Right atrium auricular region (tissue), 2 donors: ENCODE measurements around the gene SEMA4D. TPM values are rescaled to one million over a fixed set of nuclear protein-coding genes. Genes with fewer than 3 reads are reported as not detected.

Experiments
- DNase-seq: peaks from one replicate; pipeline ENCODE4 v3.0.0-alpha.2; 2019; ENCODE audit warnings: low spot score
- H3K27ac ChIP-seq, 2 donors: fragments of 200-600 bp; sonication (generic); 1 replicate in 1 of 2; 2 replicates in 1 of 2; pipeline ENCODE4 v1.5.1; 2016 to 2019
- H3K27me3 ChIP-seq, 2 donors: fragments of 200-600 bp; sonication (generic); one replicate each; pipeline versions ENCODE4 v1.5.1 to v1.6.0; 2017 to 2019
- H3K36me3 ChIP-seq: fragments of 200-600 bp; sonication (generic); one replicate; pipeline ENCODE4 v1.5.1; 2016
- H3K4me1 ChIP-seq, 2 donors: fragments of 200-600 bp; sonication (generic); one replicate each; pipeline versions ENCODE4 v1.5.1 to v1.6.0; 2017 to 2019
- H3K4me3 ChIP-seq, 2 donors: fragments of 200-600 bp; sonication (generic); 1 replicate in 1 of 2; 2 replicates in 1 of 2; pipeline ENCODE4 v1.5.1; 2017 to 2019; ENCODE audit warnings: mild to moderate bottlenecking in 1 of 2, moderate library complexity in 1 of 2
- H3K9me3 ChIP-seq, 2 donors: fragments of 200-600 bp; sonication (generic); one replicate each; pipeline ENCODE4 v1.5.1; 2019
- microRNA-seq, 2 donors: library from miRNA; unstranded; fragments of <30 nt; microRNA quantifications; one replicate each; pipeline ENCODE4, GENCODE V29; 2016 to 2017; ENCODE audit warnings: borderline number of aligned reads in 2 of 2, borderline replicate concordance in 1 of 2
- total RNA-seq, 2 donors: library from RNA; depleted of rRNA; stranded (reverse); fragments of >200 nt; gene quantifications; one replicate each; pipeline ENCODE4 v1.1.0, GENCODE V29; 2016
- TF ChIP-seq, protein P1 (sequence below), 2 donors: fragments of 200-600 bp; sonication (generic); IDR thresholded peaks; one replicate each; pipeline ENCODE4 v1.5.1; 2019; ENCODE audit warnings: antibody characterized with exemption in 2 of 2

SEMA4D gene
- total RNA-seq, 2 donors from 2014 or later, result 14.6 to 22.1 TPM

GRCh38 chr9:89311346-89312221 is 186.3 kb downstream of the SEMA4D start:
- H3K27ac ChIP-seq, result peak overlapping the region; percentile 55 to 84
- H3K9me3 ChIP-seq, result no peaks in the 10 kb centered on the region
- H3K4me1 ChIP-seq, result peaks cover 0 to 25% of the 10 kb centered on the region in 2 donors
- no peak for DNase-seq
- TF ChIP-seq, protein P1, sequence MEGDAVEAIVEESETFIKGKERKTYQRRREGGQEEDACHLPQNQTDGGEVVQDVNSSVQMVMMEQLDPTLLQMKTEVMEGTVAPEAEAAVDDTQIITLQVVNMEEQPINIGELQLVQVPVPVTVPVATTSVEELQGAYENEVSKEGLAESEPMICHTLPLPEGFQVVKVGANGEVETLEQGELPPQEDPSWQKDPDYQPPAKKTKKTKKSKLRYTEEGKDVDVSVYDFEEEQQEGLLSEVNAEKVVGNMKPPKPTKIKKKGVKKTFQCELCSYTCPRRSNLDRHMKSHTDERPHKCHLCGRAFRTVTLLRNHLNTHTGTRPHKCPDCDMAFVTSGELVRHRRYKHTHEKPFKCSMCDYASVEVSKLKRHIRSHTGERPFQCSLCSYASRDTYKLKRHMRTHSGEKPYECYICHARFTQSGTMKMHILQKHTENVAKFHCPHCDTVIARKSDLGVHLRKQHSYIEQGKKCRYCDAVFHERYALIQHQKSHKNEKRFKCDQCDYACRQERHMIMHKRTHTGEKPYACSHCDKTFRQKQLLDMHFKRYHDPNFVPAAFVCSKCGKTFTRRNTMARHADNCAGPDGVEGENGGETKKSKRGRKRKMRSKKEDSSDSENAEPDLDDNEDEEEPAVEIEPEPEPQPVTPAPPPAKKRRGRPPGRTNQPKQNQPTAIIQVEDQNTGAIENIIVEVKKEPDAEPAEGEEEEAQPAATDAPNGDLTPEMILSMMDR (IDR thresholded peaks at IDR 0.05), result no peak
- peak overlapping the region; percentile 65 to 88 for H3K4me3 ChIP-seq
- no peaks in the 10 kb centered on the region for H3K27me3 ChIP-seq
- H3K36me3 ChIP-seq, result no peaks in the 10 kb centered on the region

Small RNA genes within 50 kb of the gene (microRNA-seq; reads per million reads assigned to microRNA genes)
- 0 reads per million in 2 donors for gene MIR3153

Other genes with a start within 250 kb of the SEMA4D start
- 10 to 100 TPM in 1 of 2 donors, 1 to 10 TPM in 1; 7.4 to 10.6 TPM for gene CKS2, start 186.9 kb downstream of the SEMA4D start, total RNA-seq
- 10 to 100 TPM; 15.0 to 19.9 TPM for gene SECISBP2, start 179.6 kb downstream of the SEMA4D start, total RNA-seq
- 100 to 1,000 TPM in 1 of 2 donors, 10 to 100 TPM in 1; 80.0 to 294 TPM for gene GADD45G, start 106.9 kb upstream of the SEMA4D start, total RNA-seq